Fibroblast of lung (primary cell): ENCODE results near the gene TWF2. TPM values are rescaled to one million over a fixed set of nuclear protein-coding genes. Genes with fewer than 3 reads are reported as not detected.

Experiments used
- DNase-seq, 2 donors: peaks; one replicate each; pipeline versions ENCODE4 v3.0.0 to v3.0.0-alpha.2; 2010; ENCODE audit warnings: low read depth in 2 of 2
- H2AFZ ChIP-seq: 2 replicates; pipeline ENCODE4 v1.5.1; 2012; ENCODE audit warnings: low read length, control low read depth, inconsistent platforms
- H3K27ac ChIP-seq: 2 replicates; pipeline ENCODE4 v1.5.1; 2011; ENCODE audit warnings: low read length, control low read depth; ENCODE audit not compliant: insufficient read depth
- H3K27me3 ChIP-seq: 2 replicates; pipeline ENCODE4 v1.5.1; 2011; ENCODE audit warnings: mild to moderate bottlenecking, low read length; ENCODE audit not compliant: control insufficient read depth, insufficient read depth
- H3K36me3 ChIP-seq: 2 replicates; pipeline ENCODE4 v1.5.1; 2011; ENCODE audit warnings: low read length; ENCODE audit not compliant: control insufficient read depth, insufficient read depth
- H3K4me1 ChIP-seq: 2 replicates; pipeline ENCODE4 v1.5.1; 2011; ENCODE audit warnings: low read length; ENCODE audit not compliant: control insufficient read depth, insufficient read depth; ENCODE audit errors: extremely low read depth
- H3K4me2 ChIP-seq: 2 replicates; pipeline ENCODE4 v1.5.1; 2011; ENCODE audit warnings: low read length, control low read depth; ENCODE audit not compliant: insufficient read depth; ENCODE audit errors: extremely low read depth
- H3K4me3 ChIP-seq, 4 experiments: fragments of 200-600 bp in 1 of 4; sonication (generic) in 1 of 4; replicated peaks in 1 of 4; 2 replicates each; pipeline ENCODE4 v1.5.1; 2011 to 2016; ENCODE audit warnings: low read length in 4 of 4, low read depth in 3 of 4, mild to moderate bottlenecking in 3 of 4, control low read depth in 2 of 4, inconsistent platforms in 1 of 4, mixed read lengths in 1 of 4; ENCODE audit not compliant: insufficient read depth in 1 of 4; ENCODE audit errors: control extremely low read depth in 1 of 4
- H3K79me2 ChIP-seq: 2 replicates; pipeline ENCODE4 v1.5.1; 2012; ENCODE audit warnings: mild to moderate bottlenecking, low read length, inconsistent platforms; ENCODE audit not compliant: control insufficient read depth, insufficient read depth
- H3K9ac ChIP-seq: 2 replicates; pipeline ENCODE4 v1.5.1; 2011; ENCODE audit warnings: mild to moderate bottlenecking, low read length, control low read depth; ENCODE audit not compliant: insufficient read depth
- H3K9me3 ChIP-seq: 2 replicates; pipeline ENCODE4 v1.5.1; 2012; ENCODE audit warnings: low read depth, low read length; ENCODE audit not compliant: control insufficient read depth, insufficient read depth
- H4K20me1 ChIP-seq: 2 replicates; pipeline ENCODE4 v1.5.1; 2011; ENCODE audit warnings: low read length; ENCODE audit not compliant: control insufficient read depth, insufficient read depth; ENCODE audit errors: extremely low read depth
- EZH2 ChIP-seq: IDR thresholded peaks from 2 replicates; pipeline ENCODE4 v1.5.1; 2012; ENCODE audit warnings: low read length, control low read depth, mild to moderate bottlenecking; ENCODE audit errors: missing control alignments
- polyA plus RNA-seq, 2 donors: library from polyadenylated mRNA; depleted of rRNA in 1 of 2; stranded (reverse) in 1 of 2; unstranded in 1 of 2; fragments of >200 nt; gene quantifications; 2 replicates each; pipeline ENCODE4 v1.2.1, GENCODE V29; 2011 to 2012; ENCODE audit warnings: missing spikeins in 1 of 2
- total RNA-seq: library from RNA; depleted of rRNA; stranded (reverse); fragments of >200 nt; gene quantifications from 2 replicates; pipeline ENCODE4 v1.2.1, GENCODE V29; 2014
- TF ChIP-seq, protein P1 (sequence below), 2 donors: IDR thresholded peaks in 1 of 2; conservative IDR thresholded peaks in 1 of 2; 1 replicate in 1 of 2; 2 replicates in 1 of 2; pipeline ENCODE4 v1.5.1; 2011 to 2012; ENCODE audit warnings: low read length in 2 of 2, control low read depth in 1 of 2, inconsistent platforms in 1 of 2, low read depth in 1 of 2, mild to moderate bottlenecking in 1 of 2

TWF2 gene
- total and polyA plus RNA-seq, 2 donors (not counting 1 experiment from before 2014, with no cell fraction given) = 67.2 to 69.9 TPM

DNA sequence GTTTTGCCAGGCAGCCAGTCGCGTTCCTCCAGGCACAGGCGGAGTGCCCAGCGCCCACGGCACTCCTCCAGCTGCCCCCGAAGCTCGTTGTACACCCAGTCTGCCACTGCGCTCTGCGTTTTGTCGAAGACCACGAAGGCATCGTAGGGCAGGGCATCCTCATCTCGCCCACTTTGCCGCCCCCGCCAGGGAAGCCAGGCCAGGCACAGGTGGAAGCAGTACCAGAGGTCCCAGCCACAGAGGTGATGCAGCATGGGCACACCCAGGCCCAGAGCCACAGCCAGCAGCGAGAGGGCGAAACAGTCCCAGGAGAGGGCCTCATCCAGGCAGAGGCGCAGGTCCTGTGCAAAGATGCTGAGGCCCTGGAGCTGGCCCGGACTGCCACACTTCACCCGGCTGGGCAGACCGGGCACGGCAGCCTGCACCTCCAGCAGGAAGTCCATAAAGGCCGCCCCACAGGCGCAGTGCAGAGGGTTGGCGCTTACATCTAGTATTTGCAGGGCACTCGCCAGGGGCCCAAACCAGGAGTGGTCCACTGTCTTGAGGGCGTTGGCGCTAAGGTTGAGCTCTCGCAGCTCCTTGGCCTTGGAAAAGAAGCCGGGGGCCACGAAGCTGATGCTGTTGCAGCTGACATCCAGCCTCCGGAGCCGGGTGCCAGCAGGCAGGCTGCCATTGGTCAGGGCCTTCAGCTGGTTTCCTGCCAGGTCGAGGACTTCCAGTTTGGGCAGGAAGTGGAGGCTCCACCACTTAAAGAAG is 17.2 kb downstream of the TWF2 start:
- Histone ChIP-seq H3K79me2 (no peaks in the 10 kb centered on the region), H3K27ac (no peak overlapping the region)
- DNase-seq = no peak

DNA sequence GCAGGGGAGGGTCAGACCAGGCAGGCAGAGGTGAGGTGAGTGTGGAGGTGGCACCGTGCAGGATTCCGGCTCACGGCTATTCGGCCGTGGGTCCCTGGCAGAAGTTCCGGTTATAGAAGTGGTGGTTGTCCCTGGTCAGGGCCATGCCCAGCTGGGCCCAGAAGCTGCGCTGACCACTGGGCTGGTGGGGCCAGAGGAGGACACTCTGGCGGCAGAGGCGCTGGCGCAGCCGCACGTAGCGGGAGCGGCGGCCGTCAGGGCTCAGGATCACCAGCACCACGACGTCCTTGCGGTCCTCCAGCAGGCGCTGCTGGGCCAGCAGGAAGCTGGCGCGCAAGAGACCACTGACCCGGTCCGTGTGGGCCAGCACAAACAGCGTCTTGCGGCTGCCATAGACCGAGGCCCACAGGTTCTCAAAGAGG is 17.8 kb downstream of the TWF2 start:
- Histone ChIP-seq H3K79me2 (no peaks in the 10 kb centered on the region), H3K4me3 (no peak overlapping the region), H3K9ac (no peak overlapping the region), H3K4me1 (peaks cover 9% of the 10 kb centered on the region), H3K4me2 (no peak overlapping the region), H3K27me3 (no peaks in the 10 kb centered on the region), H3K36me3 (no peaks in the 10 kb centered on the region), H3K27ac (no peak overlapping the region), H4K20me1 (no peaks in the 10 kb centered on the region), H3K9me3 (no peaks in the 10 kb centered on the region), H2AFZ (no peak overlapping the region)
- no peak for DNase-seq
- TF ChIP-seq, protein P1, sequence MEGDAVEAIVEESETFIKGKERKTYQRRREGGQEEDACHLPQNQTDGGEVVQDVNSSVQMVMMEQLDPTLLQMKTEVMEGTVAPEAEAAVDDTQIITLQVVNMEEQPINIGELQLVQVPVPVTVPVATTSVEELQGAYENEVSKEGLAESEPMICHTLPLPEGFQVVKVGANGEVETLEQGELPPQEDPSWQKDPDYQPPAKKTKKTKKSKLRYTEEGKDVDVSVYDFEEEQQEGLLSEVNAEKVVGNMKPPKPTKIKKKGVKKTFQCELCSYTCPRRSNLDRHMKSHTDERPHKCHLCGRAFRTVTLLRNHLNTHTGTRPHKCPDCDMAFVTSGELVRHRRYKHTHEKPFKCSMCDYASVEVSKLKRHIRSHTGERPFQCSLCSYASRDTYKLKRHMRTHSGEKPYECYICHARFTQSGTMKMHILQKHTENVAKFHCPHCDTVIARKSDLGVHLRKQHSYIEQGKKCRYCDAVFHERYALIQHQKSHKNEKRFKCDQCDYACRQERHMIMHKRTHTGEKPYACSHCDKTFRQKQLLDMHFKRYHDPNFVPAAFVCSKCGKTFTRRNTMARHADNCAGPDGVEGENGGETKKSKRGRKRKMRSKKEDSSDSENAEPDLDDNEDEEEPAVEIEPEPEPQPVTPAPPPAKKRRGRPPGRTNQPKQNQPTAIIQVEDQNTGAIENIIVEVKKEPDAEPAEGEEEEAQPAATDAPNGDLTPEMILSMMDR (conservative IDR thresholded peaks at IDR 0.05 in 1 of 2, IDR thresholded peaks at IDR 0.05 in 1 of 2; ENCODE audit: low read depth in 1 of 2, low read length in 2 of 2) = no peak
- no peak for TF ChIP-seq EZH2

More for the DNA sequence above, 17.2 kb downstream of the TWF2 start:
- no peaks in the 10 kb centered on the region for H3K36me3 ChIP-seq
- H2AFZ ChIP-seq = no peak overlapping the region
- no peaks in the 10 kb centered on the region for H3K9me3 ChIP-seq
- no peak overlapping the region for H3K4me2 ChIP-seq
- peaks cover 5% of the 10 kb centered on the region for H3K4me1 ChIP-seq
- no peaks in the 10 kb centered on the region for H3K27me3 ChIP-seq
- TF ChIP-seq EZH2 = no peak
- TF ChIP-seq, protein P1 (conservative IDR thresholded peaks at IDR 0.05 in 1 of 2, IDR thresholded peaks at IDR 0.05 in 1 of 2; ENCODE audit: low read depth in 1 of 2, low read length in 2 of 2) = no peak
- no peak overlapping the region for H3K4me3 ChIP-seq
- no peaks in the 10 kb centered on the region for H4K20me1 ChIP-seq
- no peak overlapping the region for H3K9ac ChIP-seq

DNA sequence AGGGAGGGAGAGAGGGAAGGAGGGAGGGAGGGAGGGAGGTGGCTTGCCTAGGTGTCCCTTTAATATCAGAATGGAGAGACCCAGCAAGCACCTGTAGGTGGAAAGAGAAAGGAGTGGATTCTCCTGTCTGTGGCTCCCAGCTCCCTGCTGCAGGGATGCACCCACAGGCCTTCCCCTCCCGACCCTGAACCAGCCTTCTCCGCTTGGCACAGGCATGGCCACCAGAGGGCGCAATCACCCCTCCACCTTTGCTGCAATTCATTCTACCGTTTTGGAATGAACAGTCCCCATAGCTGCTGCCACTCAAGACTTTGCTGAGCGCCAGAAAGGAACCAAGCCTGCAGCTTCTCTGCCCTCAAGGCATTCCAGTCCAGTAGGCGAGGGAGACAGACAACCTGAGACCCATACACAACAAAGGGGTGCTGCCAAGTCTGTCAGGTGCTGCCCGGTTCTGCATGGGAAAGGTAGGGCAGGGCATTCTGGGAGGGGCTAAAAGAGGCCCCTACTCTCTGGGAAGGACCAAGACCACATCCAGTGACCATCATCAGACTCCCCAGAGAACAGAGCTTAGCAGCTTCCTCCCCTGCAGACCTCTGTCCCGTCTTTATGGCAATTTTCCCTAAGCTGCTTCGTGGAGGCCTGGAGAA is 18.5 kb downstream of the TWF2 start:
- Histone ChIP-seq H2AFZ (no peak overlapping the region), H3K4me1 (peaks cover 9% of the 10 kb centered on the region), H4K20me1 (no peaks in the 10 kb centered on the region), H3K9ac (no peak overlapping the region), H3K36me3 (no peaks in the 10 kb centered on the region), H3K79me2 (no peaks in the 10 kb centered on the region), H3K4me2 (no peak overlapping the region), H3K27ac (no peak overlapping the region), H3K9me3 (no peaks in the 10 kb centered on the region), H3K4me3 (no peak overlapping the region), H3K27me3 (no peaks in the 10 kb centered on the region)
- DNase-seq = peak; percentile 37 to 72
- no peak for TF ChIP-seq EZH2
- TF ChIP-seq, protein P1 (conservative IDR thresholded peaks at IDR 0.05 in 1 of 2, IDR thresholded peaks at IDR 0.05 in 1 of 2; ENCODE audit: low read depth in 1 of 2, low read length in 2 of 2) = peak; percentile 90 to 95
